ENCODE results near the gene TNFRSF1A.
"Not testable (repeated sequence)": the region's sequence is repeated elsewhere in the genome, so short reads cannot be mapped to it uniquely, and the experiment has no call there.

TNFRSF1A gene

GRCh38 chr12:6340032-6340638, 1.7 kb downstream of the TNFRSF1A start:
- H3K4me3 ChIP-seq (ENCODE audit: low read depth, low read length), result peak overlapping the region; percentile 87
- no peak for TF ChIP-seq CTCF (IDR thresholded peaks at IDR 0.05; ENCODE audit: borderline replicate concordance, insufficient read depth, low read depth, low read length)

GRCh38 chr12:6338955-6339354, 2.9 kb downstream of the TNFRSF1A start:
- TF ChIP-seq CTCF (IDR thresholded peaks at IDR 0.05; ENCODE audit: borderline replicate concordance, insufficient read depth, low read depth, low read length), result no peak
- peak overlapping the region; percentile 14 for H3K4me3 ChIP-seq (ENCODE audit: low read depth, low read length)

- H3K4me3 ChIP-seq (ENCODE audit: low read depth, low read length), result not testable (repeated sequence)
These were observed 3.3 kb downstream of the TNFRSF1A start for GRCh38 chr12:6338536-6338935.

GRCh38 chr12:6337958-6338433, 3.9 kb downstream of the TNFRSF1A start:
- no peak overlapping the region for H3K4me3 ChIP-seq (ENCODE audit: low read depth, low read length)
- no peak for TF ChIP-seq CTCF (IDR thresholded peaks at IDR 0.05; ENCODE audit: borderline replicate concordance, insufficient read depth, low read depth, low read length)

GRCh38 chr12:6336889-6337853, 4.7 kb downstream of the TNFRSF1A start:
- H3K4me3 ChIP-seq (ENCODE audit: low read depth, low read length), result peak overlapping the region; percentile 33

GRCh38 chr12:6336079-6336888, 5.6 kb downstream of the TNFRSF1A start:
- no peak for TF ChIP-seq CTCF (IDR thresholded peaks at IDR 0.05; ENCODE audit: borderline replicate concordance, insufficient read depth, low read depth, low read length)
- H3K4me3 ChIP-seq (ENCODE audit: low read depth, low read length), result peak overlapping the region; percentile 33

More at GRCh38 chr12:6336889-6337853, 4.7 kb downstream of the TNFRSF1A start:
- no peak for TF ChIP-seq CTCF (IDR thresholded peaks at IDR 0.05; ENCODE audit: borderline replicate concordance, insufficient read depth, low read depth, low read length)

All from GM12875 (cell line).